HepG2 (cell line): ENCODE measurements around the gene C6orf136. TPM values are rescaled to one million over a fixed set of nuclear protein-coding genes. Genes with fewer than 3 reads are reported as not detected.

Experiments
- ATM ChIP-seq: fragments of 450-650 bp; IDR thresholded peaks from 2 replicates; pipeline ENCODE4 v1.7.1; 2017; ENCODE audit warnings: mild to moderate bottlenecking, borderline replicate concordance
- CREB1 ChIP-seq, 2 experiments: fragments of 450-650 bp in 1 of 2; IDR thresholded peaks; 2 replicates each; pipeline ENCODE4 v1.6.1; 2016 to 2017; ENCODE audit warnings: control low read depth in 1 of 2, mild to moderate bottlenecking in 1 of 2, missing compliant biosample characterization in 1 of 2, missing genetic modification characterization in 1 of 2
- GABPA ChIP-seq, 2 experiments: IDR thresholded peaks; 2 replicates each; pipeline ENCODE4 v1.6.1; 2011 to 2016; ENCODE audit warnings: low read depth in 2 of 2, low read length in 1 of 2, missing biosample characterization in 1 of 2, missing genetic modification characterization in 1 of 2
- GABPB1 ChIP-seq: IDR thresholded peaks from 2 replicates; pipeline ENCODE4 v1.6.1; 2016; ENCODE audit warnings: mild to moderate bottlenecking, missing genetic modification reagents, moderate library complexity, missing compliant biosample characterization
- GPN1 ChIP-seq: sonication (generic); formaldehyde crosslinking; IDR thresholded peaks from 2 replicates; pipeline ENCODE4 v1.5.1; 2020; ENCODE audit warnings: missing genetic modification reagents, borderline replicate concordance
- HDAC2 ChIP-seq: sonication (generic); formaldehyde crosslinking; IDR thresholded peaks from 2 replicates; pipeline ENCODE4 v1.4.0; 2020; ENCODE audit warnings: missing genetic modification reagents
- MTA3 ChIP-seq: sonication (generic); formaldehyde crosslinking; IDR thresholded peaks from 2 replicates; pipeline ENCODE4 v1.4.0; 2020; ENCODE audit warnings: missing genetic modification reagents
- MZF1 ChIP-seq: sonication (generic); formaldehyde crosslinking; IDR thresholded peaks from 2 replicates; pipeline ENCODE4 v1.8.1; 2023; ENCODE audit warnings: mild to moderate bottlenecking, missing genetic modification reagents, borderline replicate concordance
- PHB2 ChIP-seq: fragments of 450-650 bp; IDR thresholded peaks from 2 replicates; pipeline ENCODE4 v1.6.1; 2018; ENCODE audit not compliant: partially characterized antibody
- RFX3 ChIP-seq: IDR thresholded peaks from 2 replicates; pipeline ENCODE4 v1.6.1; 2016; ENCODE audit warnings: missing biosample characterization, missing genetic modification reagents
- SIX4 ChIP-seq: sonication (generic); formaldehyde crosslinking; IDR thresholded peaks from 2 replicates; pipeline ENCODE4 v1.4.0; 2020; ENCODE audit warnings: missing genetic modification reagents
- SOX5 ChIP-seq: IDR thresholded peaks from 2 replicates; pipeline ENCODE4 v1.6.1; 2016; ENCODE audit warnings: borderline replicate concordance
- ZNF563 ChIP-seq: sonication (generic); formaldehyde crosslinking; IDR thresholded peaks from 2 replicates; pipeline ENCODE4 v1.8.0; 2022; ENCODE audit warnings: mild to moderate bottlenecking, moderate library complexity, missing genetic modification reagents
- ZNF564 ChIP-seq: sonication (generic); formaldehyde crosslinking; IDR thresholded peaks from 2 replicates; pipeline ENCODE4 v1.8.1; 2023; ENCODE audit warnings: mild to moderate bottlenecking, missing genetic modification reagents
- ZNF589 ChIP-seq: sonication (generic); formaldehyde crosslinking; conservative IDR thresholded peaks from 2 replicates; pipeline ENCODE4 v1.8.0; 2022; ENCODE audit warnings: mild to moderate bottlenecking, moderate library complexity, missing genetic modification reagents
- ZNF629 ChIP-seq: sonication (generic); formaldehyde crosslinking; conservative IDR thresholded peaks from 2 replicates; pipeline ENCODE4 v1.5.0; 2020; ENCODE audit warnings: missing genetic modification reagents
- polyA plus RNA-seq, 8 experiments: library from polyadenylated mRNA; depleted of rRNA in 3 of 8; stranded (reverse) in 7 of 8; unstranded in 1 of 8; fragments of >200 nt; fragmentation: Illumina TruSeq in 4 of 8; extraction: Trizol in 4 of 8; gene quantifications; 2 replicates each; pipeline versions ENCODE4 v1.2.1 to v1.2.3, GENCODE V29; 2011 to 2016; ENCODE audit warnings: low read depth in 4 of 8, missing spikeins in 1 of 8, mixed read lengths in 1 of 8; ENCODE audit not compliant: insufficient read depth in 1 of 8
- total RNA-seq, 5 experiments: library from RNA; depleted of rRNA; stranded (reverse); fragments of >200 nt; fragmentation: Illumina TruSeq; extraction: Trizol; gene quantifications; 2 replicates each; pipeline ENCODE4 v1.2.3, GENCODE V29; 2016; ENCODE audit warnings: low read depth in 1 of 5
- TF ChIP-seq, protein P1 (sequence below): sonication (generic); formaldehyde crosslinking; IDR thresholded peaks from 2 replicates; pipeline ENCODE4 v1.4.0; 2020; ENCODE audit warnings: missing genetic modification reagents
- TF ChIP-seq, protein P2 (sequence below): sonication (generic); formaldehyde crosslinking; IDR thresholded peaks from 2 replicates; pipeline ENCODE4 v1.4.0; 2020; ENCODE audit warnings: missing genetic modification reagents
- TF ChIP-seq, protein P3 (sequence below): sonication (generic); formaldehyde crosslinking; IDR thresholded peaks from 2 replicates; pipeline ENCODE4 v1.4.0; 2020; ENCODE audit warnings: missing genetic modification reagents, borderline replicate concordance
- TF ChIP-seq, protein P4 (sequence below): sonication (generic); formaldehyde crosslinking; IDR thresholded peaks from 2 replicates; pipeline ENCODE4 v1.8.1; 2023; ENCODE audit warnings: mild to moderate bottlenecking, moderate library complexity, missing genetic modification reagents
- TF ChIP-seq, protein P5 (sequence below): sonication (generic); formaldehyde crosslinking; IDR thresholded peaks from 2 replicates; pipeline ENCODE4 v1.8.0; 2022; ENCODE audit warnings: missing genetic modification reagents, mild to moderate bottlenecking, borderline replicate concordance
- TF ChIP-seq, protein P6 (sequence below): sonication (generic); formaldehyde crosslinking; conservative IDR thresholded peaks from 2 replicates; pipeline ENCODE4 v1.8.0; 2022; ENCODE audit warnings: missing genetic modification reagents

Gene C6orf136
- total and polyA plus RNA-seq, 2 of the 13 experiments (the other 11 are each of a cell fraction or from before 2014, with no cell fraction given): 12.0 to 26.2 TPM

DNA sequence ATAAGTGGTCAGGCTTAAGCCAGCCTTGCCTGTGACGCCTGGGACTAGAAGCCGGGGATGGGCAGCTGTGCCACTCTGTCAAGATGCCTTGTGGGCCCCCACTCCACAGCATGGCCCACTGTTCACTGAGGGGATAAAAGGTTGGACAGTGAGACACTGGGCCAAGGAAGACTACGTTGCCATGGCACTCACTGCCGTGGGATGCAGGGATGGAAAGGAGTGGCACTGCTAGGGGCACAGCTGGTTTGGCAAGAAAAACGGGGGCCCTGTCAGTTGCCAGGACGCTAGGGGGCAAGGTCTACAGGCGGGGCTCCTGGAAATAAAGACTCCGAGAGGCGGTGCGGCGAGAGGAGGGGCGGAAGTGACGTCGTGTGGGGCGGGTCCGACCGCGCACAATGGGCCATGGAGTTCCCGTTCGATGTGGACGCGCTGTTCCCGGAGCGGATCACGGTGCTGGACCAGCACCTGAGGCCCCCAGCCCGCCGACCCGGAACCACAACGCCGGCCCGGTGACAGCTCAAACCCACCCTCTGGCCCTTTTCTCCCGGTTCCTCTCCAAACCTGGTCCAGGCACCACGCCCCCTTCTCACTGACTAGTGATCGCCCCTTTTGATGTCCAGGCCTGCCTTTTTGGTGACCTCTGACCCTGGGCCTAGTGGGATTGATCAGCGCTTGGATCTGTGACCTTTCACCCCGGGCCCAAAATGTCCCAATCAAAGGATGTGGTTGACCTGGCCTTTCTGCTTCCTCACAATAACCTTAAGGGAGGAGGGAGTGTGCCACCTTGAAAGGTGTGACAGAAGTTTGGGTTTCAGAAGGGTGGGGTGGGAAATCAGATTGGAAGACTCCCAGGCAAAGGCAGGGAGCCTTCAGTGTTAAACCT is 20.2 kb upstream of the C6orf136 start, which contains the start of gene ATAT1 (continued):
- TF ChIP-seq, protein P1, sequence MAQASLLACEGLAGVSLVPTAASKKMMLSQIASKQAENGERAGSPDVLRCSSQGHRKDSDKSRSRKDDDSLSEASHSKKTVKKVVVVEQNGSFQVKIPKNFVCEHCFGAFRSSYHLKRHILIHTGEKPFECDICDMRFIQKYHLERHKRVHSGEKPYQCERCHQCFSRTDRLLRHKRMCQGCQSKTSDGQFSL (CRISPR knock-in tag): peak; percentile 38; the same call in 1 of the 2 replicates
- TF ChIP-seq ZNF563 (CRISPR knock-in tag) (peak; percentile 60; the same call in 1 of the 2 replicates), CREB1 (IDR thresholded peaks at IDR 0.05) (peak; percentile 92), CREB1 (CRISPR knock-in tag; IDR thresholded peaks at IDR 0.05) (peak; percentile 97), RFX3 (CRISPR knock-in tag) (peak; percentile 60; the same call in 1 of the 2 replicates), ZNF564 (CRISPR knock-in tag) (no peak), GPN1 (no peak), MTA3 (no peak), GABPA (IDR thresholded peaks at IDR 0.05; ENCODE audit: low read depth, low read length) (peak; percentile 87), GABPA (CRISPR knock-in tag; IDR thresholded peaks at IDR 0.05; ENCODE audit: low read depth) (peak; percentile 96), SIX4 (no peak; the same call in 1 of the 2 replicates), ATM (no peak), GABPB1 (CRISPR knock-in tag) (peak; percentile 99), SOX5 (CRISPR knock-in tag) (peak; percentile 40; the same call in 1 of the 2 replicates), ZNF589 (CRISPR knock-in tag) (no peak), MZF1 (CRISPR knock-in tag) (peak; percentile 88; the same call in 1 of the 2 replicates), HDAC2 (CRISPR knock-in tag) (peak; percentile 44), ZNF629 (CRISPR knock-in tag) (no peak; the same call in 1 of the 2 replicates), PHB2 (no peak)
- TF ChIP-seq, protein P2, sequence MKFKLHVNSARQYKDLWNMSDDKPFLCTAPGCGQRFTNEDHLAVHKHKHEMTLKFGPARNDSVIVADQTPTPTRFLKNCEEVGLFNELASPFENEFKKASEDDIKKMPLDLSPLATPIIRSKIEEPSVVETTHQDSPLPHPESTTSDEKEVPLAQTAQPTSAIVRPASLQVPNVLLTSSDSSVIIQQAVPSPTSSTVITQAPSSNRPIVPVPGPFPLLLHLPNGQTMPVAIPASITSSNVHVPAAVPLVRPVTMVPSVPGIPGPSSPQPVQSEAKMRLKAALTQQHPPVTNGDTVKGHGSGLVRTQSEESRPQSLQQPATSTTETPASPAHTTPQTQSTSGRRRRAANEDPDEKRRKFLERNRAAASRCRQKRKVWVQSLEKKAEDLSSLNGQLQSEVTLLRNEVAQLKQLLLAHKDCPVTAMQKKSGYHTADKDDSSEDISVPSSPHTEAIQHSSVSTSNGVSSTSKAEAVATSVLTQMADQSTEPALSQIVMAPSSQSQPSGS: peak; percentile 83
- TF ChIP-seq, protein P3, sequence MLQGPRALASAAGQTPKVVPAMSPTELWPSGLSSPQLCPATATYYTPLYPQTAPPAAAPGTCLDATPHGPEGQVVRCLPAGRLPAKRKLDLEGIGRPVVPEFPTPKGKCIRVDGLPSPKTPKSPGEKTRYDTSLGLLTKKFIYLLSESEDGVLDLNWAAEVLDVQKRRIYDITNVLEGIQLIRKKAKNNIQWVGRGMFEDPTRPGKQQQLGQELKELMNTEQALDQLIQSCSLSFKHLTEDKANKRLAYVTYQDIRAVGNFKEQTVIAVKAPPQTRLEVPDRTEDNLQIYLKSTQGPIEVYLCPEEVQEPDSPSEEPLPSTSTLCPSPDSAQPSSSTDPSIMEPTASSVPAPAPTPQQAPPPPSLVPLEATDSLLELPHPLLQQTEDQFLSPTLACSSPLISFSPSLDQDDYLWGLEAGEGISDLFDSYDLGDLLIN: peak; percentile 98; the same call in 1 of the 2 replicates
- TF ChIP-seq, protein P4, sequence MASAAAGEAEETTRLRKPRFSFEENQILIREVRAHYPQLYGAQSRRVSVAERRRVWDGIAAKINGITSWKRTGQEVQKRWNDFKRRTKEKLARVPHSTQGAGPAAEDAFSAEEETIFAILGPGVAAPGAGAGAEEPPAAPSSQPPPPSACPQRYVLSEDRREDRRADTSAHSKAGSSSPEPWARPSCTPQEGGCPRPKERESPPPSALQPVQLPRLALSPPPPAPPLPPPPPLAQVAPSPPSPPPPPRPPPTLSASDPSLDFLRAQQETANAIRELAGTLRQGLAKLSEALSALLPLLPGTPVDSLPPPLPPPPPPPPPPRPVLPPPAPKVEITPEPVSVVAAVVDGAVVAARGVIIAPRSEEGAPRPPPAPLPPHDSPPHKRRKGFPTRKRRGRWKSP (CRISPR knock-in tag): peak; percentile 69; the same call in 1 of the 2 replicates
- TF ChIP-seq, protein P5, sequence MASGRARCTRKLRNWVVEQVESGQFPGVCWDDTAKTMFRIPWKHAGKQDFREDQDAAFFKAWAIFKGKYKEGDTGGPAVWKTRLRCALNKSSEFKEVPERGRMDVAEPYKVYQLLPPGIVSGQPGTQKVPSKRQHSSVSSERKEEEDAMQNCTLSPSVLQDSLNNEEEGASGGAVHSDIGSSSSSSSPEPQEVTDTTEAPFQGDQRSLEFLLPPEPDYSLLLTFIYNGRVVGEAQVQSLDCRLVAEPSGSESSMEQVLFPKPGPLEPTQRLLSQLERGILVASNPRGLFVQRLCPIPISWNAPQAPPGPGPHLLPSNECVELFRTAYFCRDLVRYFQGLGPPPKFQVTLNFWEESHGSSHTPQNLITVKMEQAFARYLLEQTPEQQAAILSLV (CRISPR knock-in tag): peak; percentile 95; the same call in 1 of the 2 replicates
- TF ChIP-seq, protein P6, sequence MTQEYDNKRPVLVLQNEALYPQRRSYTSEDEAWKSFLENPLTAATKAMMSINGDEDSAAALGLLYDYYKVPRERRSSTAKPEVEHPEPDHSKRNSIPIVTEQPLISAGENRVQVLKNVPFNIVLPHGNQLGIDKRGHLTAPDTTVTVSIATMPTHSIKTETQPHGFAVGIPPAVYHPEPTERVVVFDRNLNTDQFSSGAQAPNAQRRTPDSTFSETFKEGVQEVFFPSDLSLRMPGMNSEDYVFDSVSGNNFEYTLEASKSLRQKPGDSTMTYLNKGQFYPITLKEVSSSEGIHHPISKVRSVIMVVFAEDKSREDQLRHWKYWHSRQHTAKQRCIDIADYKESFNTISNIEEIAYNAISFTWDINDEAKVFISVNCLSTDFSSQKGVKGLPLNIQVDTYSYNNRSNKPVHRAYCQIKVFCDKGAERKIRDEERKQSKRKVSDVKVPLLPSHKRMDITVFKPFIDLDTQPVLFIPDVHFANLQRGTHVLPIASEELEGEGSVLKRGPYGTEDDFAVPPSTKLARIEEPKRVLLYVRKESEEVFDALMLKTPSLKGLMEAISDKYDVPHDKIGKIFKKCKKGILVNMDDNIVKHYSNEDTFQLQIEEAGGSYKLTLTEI (CRISPR knock-in tag): no peak
